Suppressor macrophage (primary cell): ENCODE measurements around the gene SEMG2.
A peak's percentile ranks its signal among the peaks of the same experiment; 100 is the strongest.

Source experiments
- DNase-seq, 4 experiments: peaks; one replicate each; pipeline ENCODE4 v3.0.0-alpha.2; 2020 to 2022
- total RNA-seq, 17 experiments: gene quantifications; one replicate each; lab custom pipeline; 2026; ENCODE audit warnings: mixed read lengths in 6 of 17, inconsistent platforms in 3 of 17; lab: John Stamatoyannopoulos, UW

The SEMG2 gene, protein sequence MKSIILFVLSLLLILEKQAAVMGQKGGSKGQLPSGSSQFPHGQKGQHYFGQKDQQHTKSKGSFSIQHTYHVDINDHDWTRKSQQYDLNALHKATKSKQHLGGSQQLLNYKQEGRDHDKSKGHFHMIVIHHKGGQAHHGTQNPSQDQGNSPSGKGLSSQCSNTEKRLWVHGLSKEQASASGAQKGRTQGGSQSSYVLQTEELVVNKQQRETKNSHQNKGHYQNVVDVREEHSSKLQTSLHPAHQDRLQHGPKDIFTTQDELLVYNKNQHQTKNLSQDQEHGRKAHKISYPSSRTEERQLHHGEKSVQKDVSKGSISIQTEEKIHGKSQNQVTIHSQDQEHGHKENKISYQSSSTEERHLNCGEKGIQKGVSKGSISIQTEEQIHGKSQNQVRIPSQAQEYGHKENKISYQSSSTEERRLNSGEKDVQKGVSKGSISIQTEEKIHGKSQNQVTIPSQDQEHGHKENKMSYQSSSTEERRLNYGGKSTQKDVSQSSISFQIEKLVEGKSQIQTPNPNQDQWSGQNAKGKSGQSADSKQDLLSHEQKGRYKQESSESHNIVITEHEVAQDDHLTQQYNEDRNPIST
- 0 to 0.55 (median 0.12) reads per million in 17 experiments for total RNA-seq

DNA sequence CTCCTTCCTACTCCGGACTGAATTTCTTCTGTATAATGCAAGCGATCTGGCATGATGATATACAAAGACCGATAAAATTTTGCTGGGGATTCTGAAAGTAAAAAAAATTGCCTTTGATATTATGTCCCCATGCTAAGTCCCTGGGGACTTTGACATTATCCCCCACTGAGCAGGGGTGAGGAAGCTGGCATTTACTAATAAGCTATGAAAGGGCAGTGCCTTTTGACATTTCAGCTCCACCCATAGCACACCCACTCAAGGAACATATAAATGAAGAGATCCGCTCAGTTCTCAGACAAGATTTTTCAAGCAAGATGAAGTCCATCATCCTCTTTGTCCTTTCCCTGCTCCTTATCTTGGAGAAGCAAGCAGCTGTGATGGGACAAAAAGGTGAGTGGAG is at the start of gene SEMG2:
Gene SEMG2 (plus strand): TSS at position 298 of the 400 bp plus-strand sequence. CDS start 17 bp downstream, at position 315.
- DNase-seq, result no peak

DNA sequence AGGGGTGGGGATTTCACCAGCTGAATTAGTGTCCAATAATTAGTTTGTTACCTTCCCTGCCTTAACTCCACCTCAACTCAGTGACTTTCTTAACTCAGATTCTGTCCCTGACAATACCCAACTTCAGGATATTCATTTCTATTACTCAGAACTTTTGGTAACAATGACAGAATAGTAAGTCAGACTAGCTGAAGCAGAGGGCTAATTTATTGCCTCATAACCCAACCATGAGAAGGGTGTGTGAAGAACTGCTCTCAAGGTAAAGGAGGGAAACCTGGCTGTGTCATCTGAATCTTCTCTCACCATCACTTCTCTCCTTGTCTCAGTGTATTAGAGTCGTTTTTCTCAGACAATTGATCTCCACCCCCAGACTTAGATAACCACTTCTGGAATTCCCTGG is 47.7 kb upstream of the SEMG2 start:
- DNase-seq, result no peak

DNA sequence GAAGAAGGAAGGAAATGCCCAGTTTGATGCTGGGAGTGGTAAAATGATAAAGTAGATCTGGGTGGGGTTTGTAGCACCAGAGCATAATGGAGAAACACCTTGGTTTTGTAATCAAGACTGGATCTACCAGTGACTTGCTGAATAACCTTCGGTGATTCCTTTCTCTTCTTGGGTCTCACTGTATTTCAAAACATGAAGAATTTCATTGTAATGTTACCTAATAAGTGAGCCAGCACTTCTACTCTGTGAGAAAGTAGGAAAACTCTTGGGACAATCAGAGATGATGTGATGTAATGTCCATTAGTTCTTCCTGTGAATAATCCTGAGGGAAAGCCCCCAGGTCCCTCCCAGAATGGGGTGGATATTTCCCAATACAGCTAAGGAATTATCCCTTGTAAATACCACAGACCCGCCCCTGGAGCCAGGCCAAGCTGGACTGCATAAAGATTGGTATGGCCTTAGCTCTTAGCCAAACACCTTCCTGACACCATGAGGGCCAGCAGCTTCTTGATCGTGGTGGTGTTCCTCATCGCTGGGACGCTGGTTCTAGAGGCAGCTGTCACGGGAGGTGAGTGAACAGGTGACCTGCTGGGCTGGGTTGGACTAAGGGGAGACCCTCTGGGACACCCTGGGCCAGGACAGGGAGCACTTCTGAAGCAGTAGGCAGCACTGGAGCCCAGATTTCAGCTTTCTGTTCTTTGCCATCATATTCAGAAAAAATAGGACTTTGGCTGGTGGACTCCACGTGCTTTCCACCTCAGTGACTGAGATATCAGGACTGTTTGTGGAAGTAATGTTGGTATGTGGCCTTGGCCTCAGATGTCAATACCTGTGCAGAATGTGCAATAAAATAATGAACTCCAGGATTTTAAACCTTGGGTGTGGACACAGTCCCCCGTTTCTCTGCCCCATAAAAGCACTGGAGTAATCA is 46.5 kb upstream of the SEMG2 start, which contains the start of gene PI3:
Gene PI3 (plus strand): TSS at position 469 of the 931 bp plus-strand sequence. CDS start 21 bp downstream, at position 490.
- DNase-seq, result no peak

DNA sequence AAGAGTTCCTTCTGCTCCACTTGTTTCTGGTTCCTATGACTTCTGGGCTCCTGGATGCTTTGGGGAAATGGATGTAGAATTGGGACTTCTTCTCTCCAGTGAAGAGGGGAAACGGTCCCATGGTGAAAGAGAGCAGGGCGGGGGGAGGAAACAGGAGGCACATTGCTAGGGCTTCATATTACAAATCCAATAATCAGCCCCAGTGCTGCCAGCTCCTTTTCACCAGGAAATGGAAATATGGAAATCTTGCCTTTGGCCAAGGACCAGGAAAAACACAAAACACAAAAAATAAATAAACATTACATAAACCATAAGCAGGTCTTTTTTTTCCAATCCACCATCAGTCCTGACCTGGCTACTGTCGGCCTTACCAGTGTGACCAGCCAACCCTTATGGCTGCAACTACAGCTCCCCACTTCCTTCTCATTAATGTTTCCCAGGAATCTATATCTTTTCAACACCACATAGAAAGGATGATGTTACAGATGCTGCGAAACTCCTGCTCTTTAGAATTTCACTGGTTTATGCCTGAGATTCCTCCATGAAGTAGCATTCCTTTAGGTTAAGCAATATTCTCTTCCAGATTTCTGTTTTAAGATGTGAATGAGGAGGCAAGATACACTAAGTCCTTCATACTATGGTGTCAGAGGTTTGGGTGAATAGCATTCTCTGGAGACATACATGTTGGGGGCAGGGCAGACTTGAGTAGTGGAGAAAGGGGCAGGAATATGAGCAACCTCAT is 44.5 kb upstream of the SEMG2 start:
- no peak for DNase-seq

DNA sequence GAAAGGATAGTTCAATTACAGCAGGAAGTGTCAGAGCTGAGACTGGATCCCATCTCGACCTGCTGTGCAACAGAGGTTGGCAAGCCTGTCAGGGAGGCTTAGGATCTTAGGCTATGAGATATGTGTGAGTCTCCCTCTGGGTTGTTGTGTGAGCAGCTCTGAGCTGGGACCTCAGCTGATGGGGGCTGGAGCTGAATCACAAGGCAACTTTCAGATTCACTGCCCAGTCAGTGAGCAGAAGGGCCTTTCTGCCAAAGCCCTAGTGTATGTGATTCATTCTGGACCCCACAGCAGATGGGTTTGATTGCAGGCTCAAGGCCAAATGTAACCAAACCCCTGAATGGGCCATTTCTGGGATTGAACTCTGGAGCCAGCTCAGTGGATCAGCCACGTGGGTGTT is 42.0 kb upstream of the SEMG2 start:
- DNase-seq, result no peak

DNA sequence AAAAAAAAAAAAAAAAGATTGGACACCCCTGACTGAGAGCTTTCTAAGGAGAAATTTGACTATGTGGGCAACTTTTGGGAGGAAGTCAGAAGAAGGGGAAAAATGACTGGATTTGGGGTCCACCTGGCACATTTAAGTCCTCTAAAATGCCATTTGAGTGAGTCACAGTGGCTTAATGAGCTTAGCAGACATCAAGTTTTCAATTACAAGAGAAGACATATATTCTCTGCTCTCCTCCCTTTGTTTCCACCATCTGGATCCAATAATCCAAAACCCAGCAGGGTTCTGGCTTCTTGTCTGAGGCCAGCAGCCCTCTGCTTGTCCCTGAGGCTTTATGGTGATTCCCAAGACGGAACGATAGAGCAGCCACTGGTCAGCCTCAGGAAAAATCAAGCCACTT is 39.5 kb upstream of the SEMG2 start:
- no peak for DNase-seq

DNA sequence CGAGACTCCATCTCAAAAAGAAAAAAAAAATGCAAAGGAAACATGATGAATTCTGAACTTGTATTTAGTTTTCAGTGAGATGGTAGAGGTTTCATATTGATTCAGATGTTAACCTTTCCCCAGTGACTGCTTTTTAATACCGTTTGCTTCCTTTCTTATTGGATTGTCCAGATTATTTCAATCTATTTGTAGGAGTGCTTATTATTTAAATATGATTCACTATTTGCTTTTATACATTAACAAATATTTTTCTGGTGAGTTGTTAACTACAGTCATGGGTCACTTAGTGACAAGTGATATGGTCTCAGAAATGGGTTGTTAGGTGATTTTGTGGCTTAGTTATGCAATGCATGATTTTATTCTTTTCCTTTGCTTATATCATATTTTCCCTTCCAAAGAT is 38.1 kb upstream of the SEMG2 start:
- DNase-seq, result no peak

DNA sequence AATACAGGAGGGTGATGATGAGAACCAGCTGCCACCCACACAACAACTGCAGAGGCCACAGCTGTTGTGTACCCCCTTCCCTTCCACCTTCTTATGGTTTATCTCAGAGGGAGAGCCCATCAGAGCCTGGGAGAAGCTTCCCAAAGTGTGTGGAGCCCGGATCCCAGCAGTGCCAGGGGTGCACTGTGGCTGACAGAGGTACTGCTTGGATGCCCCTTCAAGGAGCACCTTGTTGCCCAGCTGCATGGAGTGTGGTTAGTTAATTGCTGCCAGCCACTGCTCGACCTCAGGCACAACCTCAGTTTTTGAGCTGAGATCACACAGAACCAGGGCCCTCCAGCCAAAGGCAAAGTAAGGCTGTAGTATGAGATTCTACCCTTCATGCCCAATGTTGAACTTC is 33.5 kb upstream of the SEMG2 start:
- DNase-seq, result no peak

DNA sequence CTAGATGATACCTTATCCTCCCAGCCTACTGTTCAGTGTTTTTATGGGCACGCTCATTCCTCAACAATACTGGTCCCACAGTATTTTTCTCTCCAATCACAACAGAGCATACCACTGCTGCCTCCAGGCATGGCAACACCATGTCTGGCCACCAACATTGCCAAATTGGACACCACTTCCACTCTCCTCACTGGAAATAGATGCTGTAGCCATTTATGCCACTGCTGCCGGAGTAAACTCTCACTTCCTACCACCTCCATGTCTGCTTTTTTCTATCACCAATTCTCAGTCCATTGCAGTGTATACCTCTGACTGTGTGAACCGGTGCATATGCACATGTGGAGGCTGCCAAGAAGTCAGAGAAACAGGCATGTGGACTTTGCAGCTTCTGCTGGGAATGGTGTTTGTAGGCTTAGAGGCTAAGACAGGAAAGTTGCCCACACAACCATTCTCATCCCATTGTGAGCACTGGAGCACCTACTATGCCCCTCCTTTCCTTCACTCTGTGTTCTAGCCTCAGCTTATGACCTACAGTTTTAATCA is 32.0 kb upstream of the SEMG2 start:
- DNase-seq, result no peak

DNA sequence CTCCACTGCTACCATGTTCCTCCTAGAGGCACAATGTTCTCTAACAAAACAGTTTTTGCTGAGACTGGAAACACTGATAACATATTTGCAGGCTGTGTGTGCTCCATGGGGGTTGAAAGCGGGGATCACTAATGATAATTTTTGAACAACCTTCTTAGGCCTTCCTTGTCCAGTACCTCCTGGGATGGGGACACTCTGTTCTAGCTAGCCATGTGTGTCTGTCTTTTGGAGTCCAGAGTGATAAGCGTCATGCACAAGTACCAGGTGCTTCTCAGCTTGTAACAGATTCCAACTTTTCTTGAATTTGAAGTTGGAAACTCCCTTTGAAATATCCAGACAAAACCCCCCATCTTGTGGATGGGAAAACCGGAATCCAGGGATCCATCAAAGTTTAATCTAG is 31.3 kb upstream of the SEMG2 start:
- no peak for DNase-seq

DNA sequence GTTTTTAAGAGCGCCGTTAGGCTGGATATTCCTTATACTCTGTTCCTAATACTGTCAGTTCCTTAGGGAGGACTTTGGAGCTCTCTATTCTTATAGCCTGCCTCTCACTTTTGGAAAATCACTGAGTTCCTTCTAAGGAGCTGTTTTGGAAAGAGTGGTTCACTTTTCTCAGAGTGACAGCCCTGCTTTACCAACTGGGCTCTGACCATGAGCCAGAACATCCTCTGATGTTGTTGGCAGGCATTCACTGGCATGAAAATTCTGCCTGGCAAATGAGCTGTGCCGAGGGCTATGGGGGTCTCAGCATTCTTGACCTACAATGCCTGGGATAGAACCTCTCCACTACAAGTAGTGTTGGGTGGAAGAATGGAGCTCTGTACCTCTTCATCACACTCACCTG is 29.2 kb upstream of the SEMG2 start:
- no peak for DNase-seq

DNA sequence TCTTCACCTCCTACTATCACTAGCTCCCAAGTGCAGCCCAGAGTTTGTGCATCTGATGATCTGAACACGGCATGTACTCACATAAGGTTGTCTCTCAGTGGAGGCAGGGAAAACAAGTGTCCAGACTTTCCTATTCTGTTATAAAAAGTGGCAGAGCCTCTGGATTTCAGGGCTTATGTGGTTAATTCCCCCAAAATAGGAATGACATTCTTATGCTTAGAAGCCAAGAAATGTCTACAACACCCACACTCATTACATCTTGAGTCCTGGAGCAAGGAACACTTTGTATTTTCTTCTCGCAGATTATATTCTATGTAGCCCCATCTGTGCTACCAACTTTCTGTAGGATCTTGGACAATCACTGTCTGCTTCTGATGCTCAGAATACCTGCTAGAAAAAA is 27.8 kb upstream of the SEMG2 start:
- DNase-seq, result no peak

DNA sequence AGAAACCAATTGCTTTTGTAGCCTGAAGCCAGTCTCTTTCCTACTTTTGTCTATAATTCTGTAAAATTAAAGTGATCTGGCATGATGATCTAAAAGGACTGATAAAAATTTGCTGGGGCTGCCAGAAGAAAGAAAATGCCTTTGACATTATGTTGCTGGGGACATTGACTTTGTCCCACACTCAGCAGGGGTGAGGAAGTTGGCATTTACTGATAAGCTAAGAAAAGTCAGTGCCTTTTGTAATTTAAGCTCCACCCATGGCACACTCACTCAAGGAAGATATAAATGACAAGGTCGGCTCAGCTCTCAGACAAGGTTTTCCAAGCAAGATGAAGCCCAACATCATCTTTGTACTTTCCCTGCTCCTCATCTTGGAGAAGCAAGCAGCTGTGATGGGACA is 14.4 kb upstream of the SEMG2 start, which contains the start of gene SEMG1:
Gene SEMG1 (plus strand): TSS at position 309 of the 400 bp plus-strand sequence. CDS start 21 bp downstream, at position 330.
- peak in 3 of 4 experiments; percentile 4 to 30 (median 17) for DNase-seq

DNA sequence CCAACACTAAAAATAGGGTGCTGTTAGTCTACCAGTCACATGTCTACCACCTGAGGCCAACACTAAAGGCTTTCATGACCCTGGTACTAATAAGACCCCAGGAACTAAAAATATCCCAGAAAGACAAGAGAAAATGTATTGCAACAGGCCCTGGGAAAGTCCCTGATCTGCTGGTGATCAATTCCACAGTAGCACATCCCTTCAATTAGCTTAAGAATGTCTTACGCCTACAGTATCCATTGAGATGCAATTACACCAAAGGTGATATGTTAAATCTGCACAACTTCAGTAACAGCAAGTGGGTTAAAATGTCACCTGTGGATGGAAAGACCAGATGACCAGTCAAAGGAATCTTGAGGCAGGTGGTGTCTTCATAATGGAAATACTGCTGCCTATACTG is 11.2 kb upstream of the SEMG2 start:
- no peak for DNase-seq

DNA sequence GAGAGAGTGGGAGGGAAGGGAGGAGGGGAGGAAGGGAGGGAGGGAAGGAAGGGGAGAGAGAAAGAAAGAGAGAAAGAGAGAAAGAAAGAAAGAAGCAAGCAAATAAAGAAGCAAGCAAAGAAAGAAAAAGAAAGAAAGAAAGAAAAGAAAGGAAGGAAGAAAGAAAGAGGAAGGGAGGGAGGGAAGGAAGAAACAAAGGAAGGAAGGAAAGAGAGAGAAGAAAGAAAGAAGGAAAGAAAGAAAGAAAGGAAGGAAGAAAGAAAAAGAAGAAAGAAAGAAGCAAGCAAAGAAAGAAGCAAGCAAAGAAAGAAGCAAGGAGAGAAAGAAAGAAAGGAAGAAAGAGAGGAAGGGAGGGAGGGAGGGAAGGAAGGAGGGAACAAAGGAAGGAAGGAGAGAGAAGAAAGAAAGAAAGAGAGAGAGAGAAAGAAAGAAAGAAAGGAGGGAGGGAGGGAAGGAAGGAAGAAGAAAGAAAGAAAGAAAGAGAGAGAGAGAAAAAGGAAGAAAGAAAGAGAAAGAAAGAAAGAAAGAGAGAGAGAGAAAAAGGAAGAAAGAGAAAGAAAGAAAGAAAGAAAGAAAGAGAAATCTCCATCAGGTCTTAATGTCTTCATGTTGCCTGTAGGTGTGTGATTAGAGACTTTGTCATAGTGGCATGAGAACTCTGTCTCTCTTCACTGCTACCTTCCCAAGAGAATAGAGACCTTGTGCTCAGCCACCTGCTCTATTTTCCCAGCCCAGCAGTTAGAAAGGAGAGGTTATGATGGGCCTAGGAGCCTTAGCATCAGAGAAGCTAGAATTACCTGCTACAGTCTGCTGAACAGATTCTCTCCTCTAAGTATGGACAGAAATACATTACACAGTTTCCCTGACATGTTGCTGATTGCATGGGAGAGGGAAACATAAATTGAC is 9.4 kb upstream of the SEMG2 start:
- no peak for DNase-seq

DNA sequence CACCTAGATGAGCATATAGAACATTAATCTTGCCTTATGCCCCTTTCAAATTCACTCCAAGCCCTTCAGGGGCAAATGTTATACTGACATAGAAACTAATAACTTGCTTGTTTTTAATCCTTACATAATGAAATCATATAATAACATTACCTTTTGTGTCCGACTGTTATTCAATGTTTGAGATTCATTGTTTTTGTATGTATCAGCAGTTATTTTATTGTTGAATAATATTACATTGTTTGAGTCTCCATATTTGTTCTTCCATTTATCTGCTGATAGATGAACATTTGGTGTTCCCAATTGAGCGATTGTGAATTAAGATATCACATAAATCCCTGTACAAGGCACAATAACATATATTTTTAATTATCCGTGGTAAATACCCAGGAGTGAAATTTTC is 8.3 kb upstream of the SEMG2 start:
- DNase-seq, result no peak

DNA sequence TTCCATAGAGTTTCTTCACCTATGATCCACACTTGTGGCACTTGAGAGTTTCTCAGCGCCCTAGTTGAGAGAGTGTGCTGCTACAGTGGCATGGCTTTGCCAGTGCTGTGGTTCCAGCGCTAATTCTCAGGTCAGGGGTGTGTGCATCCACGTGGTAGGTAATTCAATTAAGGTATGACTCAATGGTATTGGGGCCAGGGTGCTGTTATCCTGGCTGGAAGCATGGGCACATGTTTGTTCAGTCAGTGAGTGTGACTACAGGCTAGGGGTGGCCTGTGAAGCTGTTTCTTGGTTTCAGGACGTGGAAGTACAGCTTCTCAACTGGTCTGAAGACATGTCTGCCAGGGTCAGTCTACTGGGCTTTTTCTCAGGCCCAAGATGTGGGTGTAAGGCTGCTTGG is 3.0 kb upstream of the SEMG2 start:
- DNase-seq, result no peak

DNA sequence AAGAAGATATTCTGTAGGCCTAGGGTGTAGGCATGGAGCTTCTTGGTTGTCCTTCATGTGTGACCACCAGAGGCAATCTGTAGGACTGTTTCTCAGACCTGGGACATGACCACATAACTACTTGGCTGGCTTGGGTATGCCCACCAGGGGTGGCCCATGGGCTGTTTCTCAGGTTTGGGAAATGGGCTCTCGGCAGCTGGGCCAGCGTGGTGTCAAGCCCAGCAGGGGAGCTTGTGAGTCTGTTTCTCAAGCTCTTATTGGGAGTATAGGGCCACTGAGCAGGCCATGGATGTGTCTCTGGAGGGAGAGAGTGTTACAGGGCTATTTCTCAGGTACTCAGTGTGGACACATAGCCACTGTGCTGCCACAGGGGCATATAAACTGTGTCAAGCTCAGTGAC is 2.5 kb upstream of the SEMG2 start:
- DNase-seq, result no peak

DNA sequence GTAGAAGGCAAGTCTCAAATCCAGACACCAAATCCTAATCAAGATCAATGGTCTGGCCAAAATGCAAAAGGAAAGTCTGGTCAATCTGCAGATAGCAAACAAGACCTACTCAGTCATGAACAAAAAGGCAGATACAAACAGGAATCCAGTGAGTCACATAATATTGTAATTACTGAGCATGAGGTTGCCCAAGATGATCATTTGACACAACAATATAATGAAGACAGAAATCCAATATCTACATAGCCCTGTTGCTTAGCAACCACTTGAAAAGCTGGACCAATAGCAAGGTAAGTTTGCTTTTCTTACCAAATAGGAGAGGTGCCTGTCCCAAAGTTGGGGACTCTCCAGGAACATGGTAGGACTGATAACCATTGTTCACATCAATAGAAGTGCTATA is 2.0 kb downstream of the SEMG2 start:
- DNase-seq, result no peak

DNA sequence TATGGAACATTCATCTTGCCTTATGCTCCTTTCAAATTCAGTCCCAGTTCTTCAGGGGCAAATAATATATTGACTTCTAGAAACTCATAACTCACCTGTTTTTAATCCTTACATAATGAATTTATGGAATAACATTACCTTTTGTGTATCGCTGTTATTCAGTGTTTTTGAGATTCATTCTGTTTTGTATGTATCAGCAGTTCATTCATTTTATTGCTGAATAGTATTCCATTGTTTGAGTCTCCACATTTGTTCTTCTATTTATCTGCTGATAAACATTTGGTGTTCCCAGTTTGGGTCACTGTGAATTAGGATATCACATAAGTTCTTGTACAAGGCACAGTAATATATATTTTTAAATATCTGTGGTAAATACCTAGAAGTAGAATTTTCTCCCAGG is 5.1 kb downstream of the SEMG2 start:
- DNase-seq, result no peak
